Esophagus squamous epithelium (tissue), 4 donors: ENCODE data around the gene SHPK.

Experiments used
- CTCF ChIP-seq, 6 experiments: fragments of 450-650 bp in 4 of 6; fragments of 200-600 bp in 2 of 6; sonication (generic) in 2 of 6; IDR thresholded peaks; one replicate each; pipeline ENCODE4 v1.5.1; 2016 to 2019; ENCODE audit warnings: antibody characterized with exemption in 6 of 6, mild to moderate bottlenecking in 4 of 6, moderate library complexity in 4 of 6
- POLR2A ChIP-seq, 4 donors: fragments of 450-650 bp; IDR thresholded peaks; one replicate each; pipeline ENCODE4 v1.6.1; 2017; ENCODE audit warnings: antibody characterized with exemption in 4 of 4, mild to moderate bottlenecking in 4 of 4, moderate library complexity in 3 of 4

GRCh38 chr17:3632287-3632686 is 3.8 kb downstream of the SHPK start:
- TF ChIP-seq CTCF (IDR thresholded peaks at IDR 0.05), result no peak
- no peak for TF ChIP-seq POLR2A (IDR thresholded peaks at IDR 0.05)
